ENCODE results near the gene RALGAPA1.
"Not testable (repeated sequence)": the region's sequence is repeated elsewhere in the genome, so short reads cannot be mapped to it uniquely, and the experiment has no call there.

RALGAPA1 gene

DNA sequence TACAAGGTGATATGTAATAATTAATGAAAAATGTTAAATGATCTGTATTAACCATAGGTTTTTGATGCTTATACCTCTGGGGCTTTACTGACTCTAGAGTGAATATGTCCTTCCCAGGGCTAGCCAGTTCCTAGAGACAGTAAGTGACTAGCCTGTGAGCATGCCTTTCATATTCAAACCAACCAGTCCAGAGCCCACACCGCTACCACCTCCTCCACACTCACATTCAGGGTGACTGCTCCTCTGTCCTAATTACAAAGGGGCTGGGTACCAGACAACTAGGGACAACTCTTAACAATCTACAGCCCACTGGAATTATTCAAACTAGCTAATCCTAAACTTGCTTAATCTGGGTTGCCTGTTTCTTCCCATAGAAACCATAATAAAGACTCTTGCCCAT lies 49.0 kb downstream of the RALGAPA1 start:
- DNase-seq: no peak

DNA sequence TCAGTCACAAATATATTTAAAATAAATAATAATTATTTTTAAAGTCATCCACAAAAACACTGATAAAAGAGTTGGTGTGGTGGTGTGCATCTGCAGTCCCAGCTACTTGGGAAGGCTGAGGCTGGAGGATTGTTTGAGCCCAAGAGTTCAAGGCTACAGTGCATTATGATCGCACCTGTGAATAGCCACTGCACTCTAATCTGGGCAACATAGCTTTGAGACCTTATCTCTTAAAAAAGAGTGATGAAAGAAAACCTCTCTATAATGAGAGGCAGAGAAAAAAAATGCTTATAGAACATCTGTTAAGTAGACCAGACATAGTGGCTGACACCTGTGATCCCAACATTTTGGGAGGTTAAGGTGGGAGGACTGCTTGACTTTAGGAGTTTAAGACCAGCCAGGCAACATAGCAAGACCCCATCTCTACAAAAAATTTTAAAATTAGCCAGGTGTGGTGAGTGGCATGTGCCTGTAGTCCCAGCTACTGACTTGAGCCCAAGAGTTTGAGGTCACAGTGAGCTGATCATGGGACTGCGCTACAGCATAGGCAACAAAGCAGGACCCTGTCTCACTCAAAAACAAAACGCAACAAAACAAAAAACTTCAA lies 50.5 kb downstream of the RALGAPA1 start:
- no peak for DNase-seq

DNA sequence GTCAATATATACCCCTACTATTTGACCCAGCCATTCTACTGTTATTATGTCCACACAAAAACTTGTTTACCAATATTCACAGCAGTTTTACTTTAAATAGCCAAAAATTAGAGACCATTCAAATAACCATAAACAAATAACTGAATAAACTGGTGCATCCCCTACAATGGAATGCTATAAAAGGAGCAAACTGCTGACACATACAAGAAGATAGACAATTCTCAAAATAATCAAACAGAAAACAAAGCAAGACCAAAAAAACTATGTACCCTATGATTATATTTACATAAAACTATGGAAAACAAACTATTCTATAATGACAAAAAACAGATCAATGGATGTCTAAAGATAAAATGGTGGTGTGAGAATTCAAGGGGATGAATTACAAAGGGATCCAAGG lies 54.4 kb downstream of the RALGAPA1 start:
- DNase-seq: no peak

DNA sequence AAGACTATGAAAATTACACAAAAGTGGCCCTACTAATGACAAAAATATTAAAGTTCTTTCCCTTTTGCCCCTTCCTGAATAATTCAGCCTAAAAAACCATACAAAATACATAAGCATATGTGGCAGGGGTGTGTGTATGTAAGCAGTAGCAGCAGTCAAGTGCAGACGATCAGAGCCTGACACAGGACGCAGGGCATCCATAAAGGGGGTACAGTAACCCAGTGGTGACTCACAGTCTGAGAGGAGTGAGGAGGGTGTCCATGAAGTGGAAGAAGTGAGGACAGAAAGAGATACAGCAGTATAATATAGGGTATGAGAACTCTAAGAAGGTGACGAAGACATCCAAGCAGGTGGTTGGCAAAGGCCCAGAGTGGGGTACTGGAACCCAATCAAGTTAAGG lies 56.7 kb downstream of the RALGAPA1 start:
- no peak for DNase-seq

DNA sequence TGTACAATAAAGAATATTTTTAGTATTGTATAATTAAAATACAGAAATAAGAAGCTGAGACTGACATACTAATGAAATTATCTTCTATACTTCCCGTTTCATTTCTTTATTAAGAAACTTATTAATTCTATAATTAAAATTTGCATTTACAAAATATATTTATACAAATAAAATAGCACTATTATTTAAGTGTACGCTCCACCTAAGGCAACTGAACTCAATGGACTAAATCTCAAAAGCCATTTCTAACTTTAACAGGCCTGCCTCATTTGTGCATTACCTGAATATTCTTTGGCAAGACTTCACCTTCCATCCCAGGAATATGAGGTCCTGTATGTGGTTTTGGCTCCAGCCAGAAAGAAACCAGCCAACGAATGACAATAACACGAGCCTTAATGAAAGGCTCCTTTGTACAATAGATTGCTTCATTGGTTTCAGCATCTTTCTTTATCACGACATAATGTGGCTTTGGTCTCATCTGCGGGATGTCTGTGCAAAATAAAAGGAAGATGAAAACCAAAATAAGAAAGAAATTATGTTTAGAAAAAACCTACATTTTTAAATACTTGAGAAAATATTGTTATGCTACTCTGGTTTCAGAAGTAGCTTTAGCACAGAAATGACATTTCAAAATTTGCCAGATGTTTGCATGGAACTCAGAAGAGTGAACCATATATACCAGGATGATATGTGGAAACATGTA lies 58.7 kb downstream of the RALGAPA1 start:
- no peak for DNase-seq

DNA sequence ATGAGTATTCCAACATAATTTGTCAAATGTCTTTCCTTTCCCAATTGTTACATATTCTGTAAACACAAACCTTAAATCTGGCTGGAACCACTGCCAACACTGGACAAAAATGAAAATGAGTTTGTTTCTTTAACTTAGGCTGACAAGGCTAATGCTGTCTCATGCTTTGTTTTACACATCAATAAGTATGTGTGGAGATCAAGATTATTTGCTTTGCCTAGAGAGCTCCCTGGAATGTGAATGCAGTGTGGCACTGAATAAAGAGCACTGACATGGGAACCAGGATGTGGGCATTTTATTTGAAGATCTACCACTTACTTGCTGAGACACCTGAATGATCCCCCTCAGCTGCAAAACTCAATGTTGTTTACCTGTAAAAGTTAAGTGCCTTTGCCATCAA lies 61.7 kb downstream of the RALGAPA1 start:
- DNase-seq: no peak

DNA sequence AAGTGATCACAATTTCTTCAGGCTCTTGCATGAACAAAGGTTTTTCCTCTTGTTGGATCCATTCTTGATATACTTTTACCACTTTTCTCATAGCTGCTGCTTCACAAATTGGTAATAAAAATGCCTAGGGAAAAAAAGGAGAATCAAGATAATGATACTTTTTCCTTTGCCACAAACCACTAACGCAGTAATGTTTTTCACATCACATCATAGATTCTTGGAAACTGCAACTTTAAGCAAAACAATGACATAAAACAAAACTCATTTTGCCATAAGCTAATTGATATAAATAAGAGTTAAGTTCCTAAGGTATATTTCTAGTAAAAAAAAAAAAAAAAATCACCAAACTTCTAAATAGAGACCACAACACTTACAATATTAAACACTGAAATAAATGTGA lies 66.7 kb downstream of the RALGAPA1 start:
- no peak for DNase-seq

DNA sequence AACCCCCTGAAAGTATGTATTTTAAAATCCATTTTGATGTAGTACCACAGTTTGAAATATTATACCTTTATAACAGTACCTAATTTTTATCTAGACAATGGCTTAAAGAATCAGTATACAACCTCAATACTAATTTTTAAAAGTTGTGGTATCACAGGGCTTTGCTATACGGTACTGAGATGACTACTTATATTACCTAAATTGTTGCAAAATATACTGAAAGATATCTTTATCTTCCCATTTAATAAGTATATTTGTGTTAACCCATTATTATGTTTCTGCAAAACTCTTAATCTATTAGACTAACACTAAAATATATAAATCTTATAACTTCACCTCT lies 67.1 kb downstream of the RALGAPA1 start:
- DNase-seq: no peak

DNA sequence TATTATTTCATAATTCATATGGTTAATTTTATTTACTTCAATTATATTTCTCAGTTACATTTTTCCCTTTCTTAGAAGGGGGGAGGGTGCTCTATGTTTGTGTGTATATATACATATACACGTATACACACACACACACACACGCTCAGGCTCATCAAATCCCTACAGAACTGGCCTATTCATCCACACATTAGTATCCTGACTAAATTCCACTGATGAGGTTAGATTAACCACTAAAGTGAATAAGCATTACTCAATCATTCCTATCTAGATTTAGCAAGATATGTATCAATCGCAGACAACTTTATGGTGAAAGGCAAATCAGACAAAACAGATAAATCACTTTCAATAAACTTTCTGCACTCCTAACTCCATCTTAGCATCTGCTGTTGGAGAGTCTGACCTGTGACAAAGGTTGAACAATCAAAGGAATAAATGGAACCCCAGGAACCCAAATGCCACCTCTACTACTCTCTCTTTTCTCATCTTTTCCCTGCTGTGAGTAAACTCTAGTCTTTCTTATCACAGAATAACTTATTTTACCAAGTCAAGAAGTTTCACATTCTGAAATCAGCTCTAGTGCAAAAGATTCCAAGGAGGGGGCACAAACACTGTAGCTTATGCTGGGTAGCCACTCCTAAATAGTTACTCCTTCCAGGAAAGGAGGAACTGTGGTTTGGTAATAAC lies 67.6 kb downstream of the RALGAPA1 start:
- no peak for DNase-seq

DNA sequence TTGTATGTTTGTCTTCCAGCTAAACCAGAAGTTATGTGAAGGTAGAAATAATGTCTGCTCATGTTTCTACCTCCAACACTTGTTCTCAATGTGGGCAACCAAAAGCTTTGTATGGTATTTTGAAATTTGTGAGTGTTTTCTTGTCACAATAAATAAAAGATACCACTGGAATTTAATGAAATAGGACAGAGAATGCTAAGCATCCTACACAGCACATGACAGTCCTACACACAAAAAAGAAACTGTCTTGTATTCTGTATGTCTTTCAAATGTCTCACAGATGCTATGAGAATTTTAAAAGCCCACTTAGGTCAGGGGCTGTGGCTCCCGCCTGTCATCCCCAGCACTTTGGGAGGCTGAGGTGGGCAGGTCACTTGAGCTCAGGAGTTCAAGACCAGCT lies 68.9 kb downstream of the RALGAPA1 start:
- DNase-seq: no peak

DNA sequence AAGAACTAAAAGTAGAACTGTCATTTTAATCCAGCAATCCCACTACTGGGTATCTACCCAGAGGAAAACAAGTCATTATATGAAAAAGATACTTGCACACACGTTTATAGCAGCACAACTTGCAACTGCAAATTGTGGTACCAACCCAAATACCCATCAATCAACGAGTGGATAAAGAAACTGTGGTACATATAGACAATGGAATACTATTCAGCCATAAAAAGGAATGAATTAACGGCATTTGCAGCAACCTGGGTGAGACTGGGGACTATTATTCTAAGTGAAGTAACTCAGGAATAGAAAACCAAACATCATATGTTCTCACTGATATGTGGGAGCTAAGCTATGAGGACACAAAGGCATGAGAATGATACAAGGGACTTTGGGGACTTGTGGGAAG lies 73.9 kb downstream of the RALGAPA1 start:
- DNase-seq: not testable (repeated sequence)

DNA sequence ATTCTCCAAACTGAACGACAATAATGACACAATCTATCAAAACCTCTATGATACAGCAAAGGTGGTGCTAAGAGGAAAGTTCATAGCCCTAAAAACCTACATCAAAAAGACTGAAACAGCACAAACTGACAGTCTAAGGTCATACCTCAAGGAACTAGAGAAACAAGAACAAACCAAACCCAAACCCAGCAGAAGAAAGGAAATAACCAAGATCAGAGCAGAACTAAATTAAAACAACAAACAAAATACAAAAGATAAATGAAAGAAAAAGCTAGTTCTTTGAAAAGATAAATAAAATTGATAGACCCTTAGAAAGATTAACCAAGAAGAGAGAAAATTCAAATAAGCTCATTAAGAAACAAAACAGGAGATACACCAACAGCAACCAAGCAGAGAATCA lies 75.6 kb downstream of the RALGAPA1 start:
- DNase-seq: not testable (repeated sequence)

DNA sequence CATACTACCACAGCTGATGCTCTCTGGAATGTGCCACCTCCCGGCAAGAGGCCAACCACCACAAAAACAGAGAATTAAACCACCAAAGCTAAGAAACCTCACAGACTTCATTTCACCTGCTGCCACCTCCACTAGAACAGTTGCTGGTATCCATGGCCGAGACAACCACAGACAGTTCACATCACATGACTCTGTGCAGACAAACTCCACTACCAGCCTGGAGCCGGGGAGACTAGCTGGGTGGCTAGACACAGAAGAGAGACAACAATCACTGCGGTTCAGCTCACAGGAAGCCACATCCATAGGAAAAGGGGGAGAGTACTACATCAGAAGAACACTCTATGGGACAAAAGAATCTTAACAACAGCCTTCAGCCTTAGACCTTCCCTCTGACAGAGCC lies 78.2 kb downstream of the RALGAPA1 start:
- no peak for DNase-seq

DNA sequence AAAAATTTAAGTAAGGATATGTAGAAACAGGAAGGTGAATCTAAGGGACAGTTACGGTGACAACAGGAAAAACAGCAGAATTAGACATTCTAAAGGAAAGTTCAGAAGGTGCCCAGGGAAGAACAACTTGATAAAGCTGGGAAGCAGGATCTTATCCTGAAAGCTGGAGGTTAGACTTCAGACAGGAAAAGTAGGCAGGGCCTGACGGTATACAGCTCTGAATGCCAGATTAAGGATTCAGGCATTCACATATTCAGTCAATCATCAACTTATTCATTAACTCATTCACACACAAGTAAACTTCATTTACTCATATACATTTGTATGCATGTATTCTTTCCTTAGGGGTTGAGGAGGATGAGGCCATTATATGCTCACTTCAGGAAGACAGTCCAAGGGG lies 81.3 kb downstream of the RALGAPA1 start:
- no peak for DNase-seq

DNA sequence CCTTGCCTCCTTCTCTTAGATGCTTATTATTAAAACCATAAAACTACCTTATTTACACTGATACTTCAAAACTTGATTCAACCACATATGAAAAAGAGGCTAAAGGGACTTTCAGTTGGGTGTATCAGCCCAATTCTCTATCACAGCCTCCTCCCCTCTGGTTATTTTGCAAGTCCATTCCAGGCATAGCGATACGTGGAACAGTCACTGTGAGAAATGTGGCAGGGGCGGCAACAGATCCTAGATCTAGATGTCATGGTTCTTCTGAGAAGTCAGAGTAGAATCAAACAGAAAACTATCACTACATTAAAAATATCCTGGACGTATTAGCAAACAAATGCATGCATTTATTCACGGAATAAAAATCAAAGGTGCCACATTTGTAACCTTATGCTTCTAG lies 83.2 kb downstream of the RALGAPA1 start:
- DNase-seq: no peak

DNA sequence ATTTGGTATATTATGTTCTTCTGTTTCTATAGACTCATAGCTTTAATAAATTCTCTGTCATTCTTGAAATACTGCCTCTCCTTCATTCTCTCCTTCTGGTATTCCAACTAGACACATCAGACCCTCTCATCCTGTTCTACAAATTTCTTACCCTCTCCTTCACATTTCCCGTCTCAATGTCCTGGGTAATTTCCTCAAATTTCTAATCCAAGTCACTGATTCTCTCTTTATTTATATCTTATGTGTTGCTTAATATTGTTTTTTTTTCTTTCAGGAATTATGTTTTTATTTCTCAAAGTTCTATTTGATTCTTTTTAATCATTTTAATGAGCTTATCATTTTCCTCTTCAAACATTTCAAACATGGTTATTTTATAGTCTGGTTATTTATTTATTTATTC lies 94.0 kb downstream of the RALGAPA1 start:
- no peak for DNase-seq

DNA sequence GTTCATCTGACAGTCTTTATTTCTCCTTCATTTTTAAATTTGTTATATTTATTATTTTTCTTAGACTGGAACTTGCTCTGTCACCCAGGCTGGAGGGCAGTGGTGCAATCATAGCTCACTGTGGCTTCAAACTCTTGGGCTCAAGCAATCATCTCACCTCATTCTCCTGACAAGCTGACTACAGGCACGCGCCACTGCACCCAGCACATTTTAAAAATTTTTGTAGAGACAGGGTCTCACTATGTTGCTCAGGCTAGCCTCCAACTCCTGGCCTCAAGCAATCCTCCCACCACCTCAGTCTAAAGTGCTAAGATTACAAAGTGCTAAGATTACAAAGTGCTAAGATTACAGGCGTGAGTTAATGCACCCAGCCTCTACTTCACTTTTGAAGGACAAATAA lies 96.6 kb downstream of the RALGAPA1 start:
- DNase-seq: no peak

DNA sequence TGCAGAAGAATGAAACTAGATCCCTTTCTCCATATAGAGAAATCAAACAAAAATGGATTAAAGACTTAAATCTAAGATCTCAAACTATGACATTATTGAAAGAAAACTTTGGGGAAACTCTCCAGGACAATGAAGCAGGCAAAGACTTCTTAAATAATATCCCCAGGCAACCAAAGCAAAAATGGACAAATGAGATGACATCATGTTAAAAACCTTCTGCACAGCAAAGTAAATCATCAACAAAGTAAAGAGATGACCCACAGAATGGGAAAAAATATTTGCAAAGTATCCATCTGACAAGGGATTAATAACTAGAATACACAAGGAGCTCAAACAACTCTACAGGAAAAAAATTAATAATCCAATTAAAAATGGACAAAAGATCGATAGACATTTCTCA lies 101.0 kb downstream of the RALGAPA1 start:
- no peak for DNase-seq

DNA sequence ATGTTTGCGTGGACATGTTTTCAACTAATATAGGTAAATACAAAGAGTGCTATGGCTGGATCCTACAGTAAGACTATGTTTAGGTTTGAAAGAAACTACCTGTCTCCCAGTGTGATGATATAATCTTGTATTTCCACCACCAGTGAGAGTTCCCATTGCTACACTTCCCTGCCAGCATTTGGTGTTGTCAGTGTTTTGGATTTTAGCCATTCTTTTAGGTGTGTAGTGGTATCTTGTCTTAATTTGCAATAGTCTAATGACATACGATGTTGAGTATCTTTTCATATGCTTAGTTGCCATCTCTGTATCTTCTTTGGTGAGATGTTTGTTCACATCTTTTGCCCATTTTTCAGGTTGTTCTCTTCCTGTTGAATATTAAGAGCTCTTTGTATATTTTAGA lies 103.5 kb downstream of the RALGAPA1 start:
- DNase-seq: no peak

DNA sequence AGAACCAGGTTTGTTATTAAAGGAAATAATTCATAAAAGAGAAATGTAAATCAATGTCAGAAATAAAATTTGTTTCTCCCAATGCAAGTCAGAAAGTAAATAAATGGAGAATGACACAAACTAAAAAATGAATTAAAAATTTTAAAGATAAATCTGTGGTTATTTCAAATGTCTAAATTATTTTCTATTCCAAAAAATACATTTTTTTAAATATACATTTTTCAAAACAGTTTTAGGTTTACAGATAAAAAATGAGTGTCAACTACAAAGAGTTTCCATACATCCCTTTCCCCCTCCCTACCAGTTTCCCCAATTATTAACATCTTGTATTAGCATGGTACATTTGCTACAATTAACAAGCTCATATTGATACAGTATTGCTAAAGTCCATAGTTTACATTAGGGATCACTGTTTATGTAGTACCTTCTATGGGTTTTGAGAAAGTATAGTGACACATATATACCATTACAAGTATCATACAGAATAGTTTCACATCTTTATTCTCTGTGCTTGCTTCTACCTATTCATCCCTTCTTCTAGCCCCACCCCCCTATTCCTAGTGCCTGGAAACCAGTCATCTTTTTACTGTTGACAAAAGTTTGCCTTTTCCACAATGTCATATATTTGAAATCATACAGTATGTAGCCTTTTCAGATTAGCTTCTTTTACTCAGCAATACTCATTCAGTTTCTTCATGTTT lies 104.2 kb downstream of the RALGAPA1 start:
- no peak for DNase-seq

DNA sequence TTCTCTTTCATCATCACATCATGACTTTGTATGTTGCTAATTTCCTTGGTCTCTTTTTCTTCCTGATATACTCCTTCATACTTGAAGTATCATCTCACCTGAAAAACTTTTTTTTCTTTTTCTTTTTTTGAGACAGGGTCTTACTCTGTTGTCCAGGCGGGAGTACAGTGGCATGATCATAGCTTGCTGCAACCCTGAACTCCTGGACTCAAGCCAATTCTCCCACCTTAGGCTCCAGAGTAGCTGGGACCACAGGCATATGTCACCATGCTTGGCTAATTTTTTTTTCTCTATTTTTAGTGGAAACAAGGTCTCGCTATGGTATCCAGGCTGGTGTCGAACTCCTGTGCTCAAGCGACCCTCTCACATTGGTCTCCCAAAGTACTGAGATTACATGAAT lies 107.6 kb downstream of the RALGAPA1 start:
- DNase-seq: no peak

DNA sequence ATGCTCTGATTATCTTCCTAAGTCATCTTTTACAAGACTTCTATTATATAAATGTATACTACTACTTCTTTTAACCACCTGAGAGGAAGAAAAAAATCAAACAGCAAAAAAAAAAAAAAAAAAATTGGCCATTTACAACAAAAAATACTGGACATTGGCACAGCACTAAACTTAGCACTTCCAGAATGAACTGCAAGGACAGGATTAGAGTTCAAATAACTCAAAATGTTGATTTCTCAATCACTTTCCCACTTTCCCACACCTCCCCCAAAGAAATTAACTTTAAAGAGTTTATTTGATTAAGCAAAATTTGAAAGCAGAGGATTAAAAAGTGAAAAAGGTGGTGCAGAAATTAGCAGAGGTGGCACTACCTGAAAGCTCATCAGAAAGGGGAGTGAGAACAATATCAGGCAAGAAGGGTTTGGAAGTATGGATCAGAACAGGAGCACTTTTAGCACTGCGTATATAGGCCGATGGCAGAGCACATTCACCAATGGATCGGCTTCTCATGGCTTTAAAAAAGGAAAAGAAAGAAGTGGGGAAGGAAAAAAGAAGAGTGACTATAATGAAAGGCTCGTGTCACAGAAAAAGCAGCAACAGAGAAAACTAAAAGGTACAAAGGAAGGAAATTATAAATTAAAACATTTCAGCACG lies 109.2 kb downstream of the RALGAPA1 start:
- no peak for DNase-seq

DNA sequence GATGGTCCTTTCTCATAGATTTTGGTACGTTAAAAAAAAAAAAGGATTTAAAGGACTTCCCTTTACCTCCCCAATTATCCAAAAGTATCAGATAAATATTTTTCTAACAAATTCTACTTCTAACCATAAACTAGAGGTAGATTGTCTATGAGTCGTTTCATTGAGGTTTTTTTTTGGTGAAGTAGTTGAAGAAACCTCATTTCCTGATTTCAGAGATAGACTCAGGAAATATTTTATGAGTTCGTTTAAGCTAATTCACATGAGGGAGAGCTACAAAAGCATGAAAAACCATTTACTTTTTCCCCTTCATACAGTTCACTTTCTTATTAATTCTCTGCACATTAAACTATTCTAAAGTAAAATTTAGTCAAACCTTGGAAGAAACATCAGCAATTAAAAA lies 112.5 kb downstream of the RALGAPA1 start:
- DNase-seq: no peak

DNA sequence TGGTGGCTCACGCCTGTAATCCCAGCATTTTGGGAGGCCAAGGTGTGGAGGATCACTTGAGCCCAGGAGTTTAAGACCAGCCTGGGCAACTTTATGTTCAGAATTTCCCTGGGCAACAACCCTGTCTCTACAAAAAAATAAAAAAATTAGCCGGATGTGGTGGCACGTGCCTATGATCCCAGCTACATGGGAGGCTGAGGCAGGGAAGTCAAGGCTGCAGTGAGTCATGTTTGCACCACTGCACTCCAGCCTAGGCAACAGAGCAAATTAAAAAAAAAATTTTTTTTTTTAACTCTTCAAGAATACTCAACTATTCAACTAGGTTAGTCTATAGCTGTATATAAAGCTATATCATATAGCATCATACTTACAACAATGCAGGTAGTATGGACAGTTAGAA lies 113.0 kb downstream of the RALGAPA1 start:
- DNase-seq: no peak
